ENCODE results near the gene PAK4.
"Not testable (repeated sequence)": the region's sequence is repeated elsewhere in the genome, so short reads cannot be mapped to it uniquely, and the experiment has no call there.

PAK4 gene

GRCh38 chr19:39139971-39140453 is 14.4 kb downstream of the PAK4 start:
- H3K9me3 ChIP-seq (ENCODE audit: severe bottlenecking) = peaks cover 3% of the 10 kb centered on the region
- no peak for DNase-seq
- peak overlapping the region; percentile 81 for H3K27ac ChIP-seq
- TF ChIP-seq, protein P1, sequence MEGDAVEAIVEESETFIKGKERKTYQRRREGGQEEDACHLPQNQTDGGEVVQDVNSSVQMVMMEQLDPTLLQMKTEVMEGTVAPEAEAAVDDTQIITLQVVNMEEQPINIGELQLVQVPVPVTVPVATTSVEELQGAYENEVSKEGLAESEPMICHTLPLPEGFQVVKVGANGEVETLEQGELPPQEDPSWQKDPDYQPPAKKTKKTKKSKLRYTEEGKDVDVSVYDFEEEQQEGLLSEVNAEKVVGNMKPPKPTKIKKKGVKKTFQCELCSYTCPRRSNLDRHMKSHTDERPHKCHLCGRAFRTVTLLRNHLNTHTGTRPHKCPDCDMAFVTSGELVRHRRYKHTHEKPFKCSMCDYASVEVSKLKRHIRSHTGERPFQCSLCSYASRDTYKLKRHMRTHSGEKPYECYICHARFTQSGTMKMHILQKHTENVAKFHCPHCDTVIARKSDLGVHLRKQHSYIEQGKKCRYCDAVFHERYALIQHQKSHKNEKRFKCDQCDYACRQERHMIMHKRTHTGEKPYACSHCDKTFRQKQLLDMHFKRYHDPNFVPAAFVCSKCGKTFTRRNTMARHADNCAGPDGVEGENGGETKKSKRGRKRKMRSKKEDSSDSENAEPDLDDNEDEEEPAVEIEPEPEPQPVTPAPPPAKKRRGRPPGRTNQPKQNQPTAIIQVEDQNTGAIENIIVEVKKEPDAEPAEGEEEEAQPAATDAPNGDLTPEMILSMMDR (IDR thresholded peaks at IDR 0.05; ENCODE audit: low read depth, low read length) = no peak
- no peaks in the 10 kb centered on the region for H3K27me3 ChIP-seq (ENCODE audit: insufficient read depth, low read depth, severe bottlenecking)
- no peak overlapping the region for H3K4me3 ChIP-seq (ENCODE audit: low read depth, low read length)
- H3K36me3 ChIP-seq = no peaks in the 10 kb centered on the region

- peaks cover 3% of the 10 kb centered on the region for H3K9me3 ChIP-seq (ENCODE audit: severe bottlenecking)
- peak overlapping the region; percentile 81 for H3K27ac ChIP-seq
- H3K36me3 ChIP-seq = no peaks in the 10 kb centered on the region
- no peak overlapping the region for H3K4me3 ChIP-seq (ENCODE audit: low read depth, low read length)
- no peaks in the 10 kb centered on the region for H3K27me3 ChIP-seq (ENCODE audit: insufficient read depth, low read depth, severe bottlenecking)
- TF ChIP-seq, protein P1 (IDR thresholded peaks at IDR 0.05; ENCODE audit: low read depth, low read length) = no peak
- no peak for DNase-seq
Observed at GRCh38 chr19:39140594-39140993, 15.0 kb downstream of the PAK4 start.

DNA sequence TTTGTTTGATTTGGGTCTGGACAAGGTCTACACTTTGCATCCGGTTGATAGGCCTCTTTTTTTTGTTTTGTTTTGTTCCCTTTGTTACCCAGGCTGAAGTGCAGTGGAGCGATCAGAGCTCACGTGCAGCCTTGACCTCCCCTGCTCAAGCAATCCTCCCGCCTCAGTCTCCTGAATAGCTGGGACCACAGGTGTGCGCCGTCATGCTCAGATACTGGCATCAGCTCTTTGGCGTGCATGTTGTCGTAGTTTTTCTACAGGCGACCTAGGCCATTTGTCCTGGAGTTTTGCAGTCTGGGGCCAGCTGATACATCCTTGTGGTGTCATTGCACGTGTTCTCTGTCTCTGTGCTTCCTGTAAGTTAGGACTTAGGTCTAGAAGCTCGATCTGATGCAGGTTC is 16.3 kb downstream of the PAK4 start:
- H3K9me3 ChIP-seq (ENCODE audit: severe bottlenecking) = peaks cover 3% of the 10 kb centered on the region
- no peak overlapping the region for H3K4me3 ChIP-seq (ENCODE audit: low read depth, low read length)

GRCh38 chr19:39142630-39143029 is 17.0 kb downstream of the PAK4 start:
- H3K4me3 ChIP-seq (ENCODE audit: low read depth, low read length) = no peak overlapping the region
- DNase-seq = no peak
- no peak overlapping the region for H3K27ac ChIP-seq
- H3K9me3 ChIP-seq (ENCODE audit: severe bottlenecking) = peaks cover 3% of the 10 kb centered on the region
- no peaks in the 10 kb centered on the region for H3K36me3 ChIP-seq
- TF ChIP-seq, protein P1 (IDR thresholded peaks at IDR 0.05; ENCODE audit: low read depth, low read length) = no peak
- no peaks in the 10 kb centered on the region for H3K27me3 ChIP-seq (ENCODE audit: insufficient read depth, low read depth, severe bottlenecking)

More for the DNA sequence above, 16.3 kb downstream of the PAK4 start:
- no peaks in the 10 kb centered on the region for H3K27me3 ChIP-seq (ENCODE audit: insufficient read depth, low read depth, severe bottlenecking)
- no peak overlapping the region for H3K27ac ChIP-seq
- no peaks in the 10 kb centered on the region for H3K36me3 ChIP-seq
- TF ChIP-seq, protein P1 (IDR thresholded peaks at IDR 0.05; ENCODE audit: low read depth, low read length) = no peak
- no peak for DNase-seq

GRCh38 chr19:39143757-39144289 is 18.2 kb downstream of the PAK4 start:
- not testable (repeated sequence) for H3K27ac ChIP-seq; H3K27me3 ChIP-seq (ENCODE audit: insufficient read depth, low read depth, severe bottlenecking); H3K9me3 ChIP-seq (ENCODE audit: severe bottlenecking); H3K4me3 ChIP-seq (ENCODE audit: low read depth, low read length); DNase-seq; H3K36me3 ChIP-seq

DNA sequence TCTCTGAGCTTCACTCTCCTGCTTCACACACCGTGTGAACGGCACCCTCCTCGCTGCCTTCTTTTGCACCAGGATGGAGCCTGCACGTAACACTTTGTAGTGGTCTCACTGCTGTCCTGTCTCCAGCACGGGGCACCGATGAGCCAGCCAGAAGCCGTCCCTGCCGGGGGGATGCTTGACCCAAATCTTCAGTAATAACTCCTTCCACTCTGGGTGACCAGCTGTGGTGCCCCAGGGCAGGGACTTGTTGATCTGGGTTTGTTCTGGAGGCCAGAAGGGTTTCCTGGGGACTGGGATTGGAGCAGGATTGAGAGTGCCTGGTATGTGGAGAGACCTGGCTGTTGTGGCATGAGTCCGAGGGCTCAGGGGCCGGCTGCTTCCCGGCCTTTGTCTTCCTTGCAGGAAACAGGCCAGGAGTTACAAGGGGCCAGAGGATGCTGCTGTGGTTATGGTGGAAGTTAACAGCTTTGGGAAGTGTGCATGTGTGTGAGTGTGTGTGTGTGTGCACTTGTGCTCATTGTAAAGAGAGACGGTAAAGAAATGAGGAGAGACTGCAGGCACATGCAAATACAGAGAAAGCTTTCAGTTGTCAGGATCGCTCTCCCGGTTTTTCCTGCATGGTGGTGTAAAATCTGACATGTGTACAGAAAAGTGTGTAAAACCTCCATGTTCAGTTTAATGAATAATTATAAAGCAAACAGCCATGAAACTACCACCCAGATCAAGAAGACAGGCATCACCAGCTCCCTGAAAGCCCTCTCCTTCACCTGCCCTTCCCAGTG is 18.9 kb downstream of the PAK4 start:
- no peaks in the 10 kb centered on the region for H3K9me3 ChIP-seq (ENCODE audit: severe bottlenecking)
- H3K36me3 ChIP-seq = peaks cover 9% of the 10 kb centered on the region
- TF ChIP-seq, protein P1 (IDR thresholded peaks at IDR 0.05; ENCODE audit: low read depth, low read length) = no peak
- no peaks in the 10 kb centered on the region for H3K27me3 ChIP-seq (ENCODE audit: insufficient read depth, low read depth, severe bottlenecking)
- no peak overlapping the region for H3K4me3 ChIP-seq (ENCODE audit: low read depth, low read length)
- no peak overlapping the region for H3K27ac ChIP-seq
- DNase-seq = no peak
